ENCODE results near the gene AMPD3. TPM values are rescaled to one million over a fixed set of nuclear protein-coding genes. Genes with fewer than 3 reads are reported as not detected.
A peak's percentile ranks its signal among the peaks of the same experiment; 100 is the strongest.

The AMPD3 gene
- total RNA-seq, 1 donor from 2014 or later = 3.0 TPM

GRCh38 chr11:10456519-10456918 is 1.5 kb downstream of the AMPD3 start:
- Histone ChIP-seq H4K20me1 (ENCODE audit: low read depth) (no peaks in the 10 kb centered on the region), H3K4me3 (peak overlapping the region; percentile 13), H3F3A (ENCODE audit: low read depth) (no peaks in the 10 kb centered on the region), H3K4me1 (peaks cover 18% of the 10 kb centered on the region), H3K79me2 (ENCODE audit: low read depth) (no peaks in the 10 kb centered on the region), H3K4me2 (peak overlapping the region; percentile 63), H3K9ac (no peak overlapping the region), H3K36me3 (no peaks in the 10 kb centered on the region), H3K27me3 (peaks cover 26% of the 10 kb centered on the region), H3K27ac (no peak overlapping the region), H3K9me3 (ENCODE audit: low read depth) (no peaks in the 10 kb centered on the region), H2AFZ (replicated peaks) (peak overlapping the region; percentile 60)
- H3K27me3 Mint-ChIP-seq (ENCODE audit: insufficient read depth, low read depth) = peaks cover 7% of the 10 kb centered on the region
- H3K36me3 Mint-ChIP-seq = no peaks in the 10 kb centered on the region
- H3K9me3 Mint-ChIP-seq = no peaks in the 10 kb centered on the region
- TF ChIP-seq EZH2 (IDR thresholded peaks at IDR 0.05) (no peak), CTCF (IDR thresholded peaks at IDR 0.05) (no peak), EZH2phosphoT487 (IDR thresholded peaks at IDR 0.05) (no peak)
- peaks cover 29% of the 10 kb centered on the region for H3K4me1 Mint-ChIP-seq
- no peak overlapping the region for H3K27ac Mint-ChIP-seq
- peak; percentile 40 for DNase-seq (ENCODE audit: low spot score)
- H3K4me3 Mint-ChIP-seq = peak overlapping the region; percentile 68

- H3K27ac Mint-ChIP-seq = no peak overlapping the region
- Histone ChIP-seq H3K4me3 (no peak overlapping the region), H3K27me3 (peaks cover 12% of the 10 kb centered on the region), H3K79me2 (ENCODE audit: low read depth) (no peaks in the 10 kb centered on the region), H3K36me3 (no peaks in the 10 kb centered on the region), H3K9ac (no peak overlapping the region), H3K4me2 (no peak overlapping the region), H2AFZ (replicated peaks) (no peak overlapping the region), H3K9me3 (ENCODE audit: low read depth) (no peaks in the 10 kb centered on the region), H4K20me1 (ENCODE audit: low read depth) (no peaks in the 10 kb centered on the region), H3K4me1 (peaks cover 18% of the 10 kb centered on the region), H3K27ac (no peak overlapping the region), H3F3A (ENCODE audit: low read depth) (no peaks in the 10 kb centered on the region)
- DNase-seq (ENCODE audit: low spot score) = no peak
- TF ChIP-seq EZH2phosphoT487 (IDR thresholded peaks at IDR 0.05) (no peak), CTCF (IDR thresholded peaks at IDR 0.05) (no peak), EZH2 (IDR thresholded peaks at IDR 0.05) (no peak)
- H3K36me3 Mint-ChIP-seq = no peaks in the 10 kb centered on the region
- no peaks in the 10 kb centered on the region for H3K9me3 Mint-ChIP-seq
- H3K4me3 Mint-ChIP-seq = no peak overlapping the region
- no peaks in the 10 kb centered on the region for H3K27me3 Mint-ChIP-seq (ENCODE audit: insufficient read depth, low read depth)
- H3K4me1 Mint-ChIP-seq = peaks cover 29% of the 10 kb centered on the region
Observed at GRCh38 chr11:10457901-10458300, 2.8 kb downstream of the AMPD3 start.

GRCh38 chr11:10459029-10459970 is 4.2 kb downstream of the AMPD3 start:
- Mint-ChIP-seq H3K4me3 (no peak overlapping the region), H3K27me3 (ENCODE audit: insufficient read depth, low read depth) (no peaks in the 10 kb centered on the region), H3K36me3 (no peaks in the 10 kb centered on the region), H3K9me3 (no peaks in the 10 kb centered on the region), H3K27ac (no peak overlapping the region), H3K4me1 (peaks cover 29% of the 10 kb centered on the region)
- no peak overlapping the region for H3K4me3 ChIP-seq
- peaks cover 18% of the 10 kb centered on the region for H3K4me1 ChIP-seq
- no peak overlapping the region for H3K9ac ChIP-seq
- H4K20me1 ChIP-seq (ENCODE audit: low read depth) = no peaks in the 10 kb centered on the region
- H3K9me3 ChIP-seq (ENCODE audit: low read depth) = no peaks in the 10 kb centered on the region
- H3K36me3 ChIP-seq = no peaks in the 10 kb centered on the region
- no peak for DNase-seq (ENCODE audit: low spot score)
- TF ChIP-seq CTCF (IDR thresholded peaks at IDR 0.05) (no peak), EZH2 (IDR thresholded peaks at IDR 0.05) (no peak), EZH2phosphoT487 (IDR thresholded peaks at IDR 0.05) (no peak)
- no peaks in the 10 kb centered on the region for H3K79me2 ChIP-seq (ENCODE audit: low read depth)
- H3K27me3 ChIP-seq = no peaks in the 10 kb centered on the region
- H3K27ac ChIP-seq = no peak overlapping the region
- no peak overlapping the region for H3K4me2 ChIP-seq
- H3F3A ChIP-seq (ENCODE audit: low read depth) = no peaks in the 10 kb centered on the region
- H2AFZ ChIP-seq (replicated peaks) = no peak overlapping the region

Measured in neural progenitor cell (in vitro differentiated cells).